GM18505 (cell line): ENCODE measurements around the gene MARF1.
"Not testable (repeated sequence)": the region's sequence is repeated elsewhere in the genome, so short reads cannot be mapped to it uniquely, and the experiment has no call there.

Source experiments
- ATAC-seq: cut with Tn5 transposase; IDR thresholded peaks from one replicate; pipeline ENCODE4 v1.9.1; 2021; ENCODE audit not compliant: unreplicated experiment
- POLR2A ChIP-seq: IDR thresholded peaks from 4 replicates; pipeline ENCODE4 v1.6.1; 2011; ENCODE audit warnings: borderline replicate concordance; ENCODE audit not compliant: insufficient read depth, insufficient read length; ENCODE audit errors: extremely low read depth

Gene MARF1

DNA sequence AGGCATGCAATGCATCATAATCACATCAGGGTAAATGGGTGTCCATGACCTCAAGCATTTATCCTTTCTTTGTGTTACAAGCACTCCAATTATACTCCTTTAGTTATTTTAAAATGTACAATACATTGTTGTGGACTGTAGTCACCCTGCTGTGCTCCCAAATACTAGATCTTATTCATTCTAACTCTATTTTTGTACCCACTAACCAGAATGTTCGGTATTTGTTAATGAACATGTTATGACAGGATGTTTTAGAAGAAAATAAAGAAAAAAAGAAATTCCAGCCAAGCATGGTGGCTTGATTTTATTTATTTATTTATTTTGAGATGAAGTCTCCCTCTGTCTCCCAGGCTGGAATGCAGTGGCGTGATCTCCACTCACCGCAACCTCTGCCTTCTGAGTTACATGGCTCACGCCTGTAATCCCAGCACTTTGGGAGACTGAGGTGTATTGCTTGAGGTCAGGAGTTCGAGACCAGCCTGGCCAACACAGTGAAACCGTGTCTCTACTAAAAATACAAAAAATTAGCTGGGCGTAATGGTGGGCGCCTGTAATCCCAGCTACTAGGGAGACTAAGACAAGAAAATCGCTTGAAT, 5.3 kb upstream of the MARF1 start:
- ATAC-seq = no peak
- TF ChIP-seq POLR2A = no peak

- TF ChIP-seq POLR2A = no peak
- no peak for ATAC-seq
These were observed 4.5 kb upstream of the MARF1 start for GRCh38 chr16:15647294-15648014.

GRCh38 chr16:15646557-15647293, 3.8 kb upstream of the MARF1 start:
- ATAC-seq = not testable (repeated sequence)

GRCh38 chr16:15644962-15645465, 2.1 kb upstream of the MARF1 start:
- ATAC-seq = not testable (repeated sequence)

DNA sequence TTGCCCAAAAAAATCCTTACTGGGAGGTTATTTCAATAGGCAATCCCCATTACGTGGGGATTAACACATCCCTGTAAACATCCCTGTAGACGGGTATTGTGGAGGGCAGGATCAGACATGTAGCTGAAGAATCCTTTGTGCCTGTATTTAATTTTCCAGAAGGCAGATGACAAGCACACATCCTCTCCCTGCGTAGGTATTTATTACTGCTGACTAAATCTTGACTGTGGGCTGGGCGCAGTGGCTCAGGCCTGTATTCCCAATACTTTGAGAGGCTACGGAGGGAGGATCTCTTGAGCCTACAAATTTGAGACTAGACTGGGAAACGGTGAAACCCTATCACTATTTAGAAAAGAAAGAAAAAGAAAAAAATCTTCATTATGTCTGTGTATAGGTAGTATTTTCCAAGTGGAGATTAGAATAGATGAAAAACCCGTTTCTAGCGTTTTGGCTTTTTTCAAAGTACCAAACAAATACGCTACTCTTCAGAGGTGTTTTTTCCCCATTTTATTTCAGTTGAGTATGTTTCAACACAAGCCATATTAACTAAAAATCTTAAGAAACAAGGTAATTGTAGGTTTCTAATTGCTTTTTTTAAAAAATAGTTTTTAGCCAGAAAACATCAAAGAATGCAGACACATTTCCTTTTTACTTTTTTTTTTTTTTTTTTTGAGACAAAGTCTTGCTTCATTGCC, 1.5 kb upstream of the MARF1 start:
- no peak for TF ChIP-seq POLR2A
- no peak for ATAC-seq

DNA sequence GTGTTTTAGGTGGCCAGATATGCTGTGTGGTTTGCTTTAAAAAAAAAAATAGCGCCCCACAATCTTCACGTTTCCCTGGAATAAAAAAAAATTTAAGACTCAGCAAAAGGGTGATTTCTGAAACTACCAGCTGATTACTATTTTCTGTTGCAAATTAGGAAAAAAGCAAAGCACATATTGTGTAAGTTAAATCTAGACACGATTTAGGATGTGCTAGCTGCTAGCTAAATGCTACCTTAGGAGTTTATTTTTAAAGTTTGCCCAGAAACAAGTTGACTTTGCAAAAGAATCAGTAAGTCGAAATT, 944 bp upstream of the MARF1 start:
- no peak for TF ChIP-seq POLR2A
- ATAC-seq = no peak

DNA sequence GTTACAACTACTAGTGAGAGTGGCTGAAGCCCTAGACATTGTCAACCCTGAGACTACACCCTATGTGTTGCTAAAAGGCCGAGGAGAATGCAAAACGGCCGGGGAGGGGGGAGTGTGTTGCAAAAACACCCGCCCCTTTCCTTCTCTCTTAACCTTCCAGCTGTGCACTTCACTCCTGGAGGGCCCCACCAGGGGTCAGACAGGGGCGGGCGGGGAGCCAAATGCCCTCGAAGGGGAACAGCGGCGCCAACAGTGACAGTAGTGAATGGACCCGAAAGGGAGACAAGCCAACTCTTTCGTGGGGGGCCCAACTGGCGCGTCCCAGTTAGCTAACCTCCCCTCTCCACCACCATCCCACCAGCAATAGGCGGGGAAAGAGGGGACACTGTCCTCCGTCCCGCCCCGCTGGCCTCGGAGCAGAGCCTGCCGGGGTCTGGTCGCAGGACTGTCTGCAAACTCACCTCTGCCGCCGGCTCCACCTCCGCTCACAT, 352 bp downstream of the MARF1 start:
- peak; percentile 84 for TF ChIP-seq POLR2A
- peak; percentile 54 for ATAC-seq

GRCh38 chr16:15641753-15642556, 999 bp downstream of the MARF1 start:
- TF ChIP-seq POLR2A = no peak
- ATAC-seq = no peak

DNA sequence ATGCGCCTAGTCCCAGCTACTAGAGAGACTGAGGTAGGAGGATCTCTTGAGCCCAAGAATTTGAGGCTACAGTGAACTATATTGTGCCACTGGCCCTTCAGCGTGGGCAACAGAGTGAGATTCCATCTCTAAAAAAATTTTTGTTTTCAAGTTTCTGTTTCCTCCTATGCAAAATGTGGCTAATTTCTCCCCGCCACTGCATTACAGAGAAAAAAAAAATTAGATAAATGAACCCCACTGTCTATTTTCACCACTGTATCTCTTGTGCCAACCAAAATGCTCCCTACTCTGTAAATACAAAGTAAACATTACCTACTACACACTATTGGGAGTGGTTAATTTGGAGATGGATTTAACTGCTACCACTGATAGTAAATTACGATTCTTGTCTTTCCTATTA, 2.0 kb downstream of the MARF1 start:
- TF ChIP-seq POLR2A = peak; percentile 38
- no peak for ATAC-seq

GRCh38 chr16:15639061-15639568, 3.8 kb downstream of the MARF1 start:
- no peak for ATAC-seq
- TF ChIP-seq POLR2A = no peak

GRCh38 chr16:15636392-15636873, 6.5 kb downstream of the MARF1 start:
- ATAC-seq = peak; percentile 46
- no peak for TF ChIP-seq POLR2A

DNA sequence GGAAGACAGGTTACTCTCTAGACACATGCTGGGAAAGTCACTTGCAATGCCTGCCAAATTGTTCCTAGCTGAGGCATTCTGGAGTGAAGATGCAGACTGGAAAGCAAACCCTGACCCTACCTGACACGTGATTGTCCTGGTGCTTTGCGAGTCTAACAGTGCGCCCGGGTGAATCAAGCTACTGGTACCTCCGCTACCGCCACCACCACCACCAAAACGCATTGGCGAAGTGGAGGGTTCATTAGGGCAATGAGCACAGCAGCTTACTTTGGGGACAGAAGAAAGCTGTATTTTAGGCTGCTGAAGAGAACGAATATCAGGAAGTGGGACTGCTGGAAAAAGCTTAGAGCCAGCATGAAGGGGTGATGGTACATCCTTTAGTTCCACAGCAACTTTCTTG, 7.0 kb downstream of the MARF1 start:
- TF ChIP-seq POLR2A = no peak
- ATAC-seq = no peak

- no peak for TF ChIP-seq POLR2A
- no peak for ATAC-seq
These were observed 11.1 kb downstream of the MARF1 start for GRCh38 chr16:15631730-15632409.
